Type B pancreatic cell (in vitro differentiated cells): Measurements from ENCODE around the gene LGALS9C. TPM values are rescaled to one million over a fixed set of nuclear protein-coding genes. Genes with fewer than 3 reads are reported as not detected.
"Not testable (repeated sequence)": the region's sequence is repeated elsewhere in the genome, so short reads cannot be mapped to it uniquely, and the experiment has no call there.

Source experiments
- DNase-seq: peaks from one replicate; pipeline ENCODE4 v3.0.0; 2021; ENCODE audit warnings: mixed read lengths; ENCODE audit not compliant: unreplicated experiment; ENCODE audit errors: extremely low spot score
- H3K27ac Mint-ChIP-seq: 2 replicates; pipeline ENCODE4 v1.8.0; 2021; ENCODE audit warnings: mild to moderate bottlenecking, mixed read lengths
- H3K27me3 Mint-ChIP-seq: 2 replicates; pipeline ENCODE4 v1.8.0; 2021; ENCODE audit warnings: mixed read lengths
- H3K36me3 Mint-ChIP-seq: 2 replicates; pipeline ENCODE4 v1.8.0; 2021; ENCODE audit warnings: mixed read lengths
- H3K4me1 Mint-ChIP-seq: one replicate; pipeline ENCODE4 v1.8.0; 2021; ENCODE audit warnings: mixed read lengths; ENCODE audit not compliant: unreplicated experiment
- H3K4me3 Mint-ChIP-seq: 2 replicates; pipeline ENCODE4 v1.8.0; 2021; ENCODE audit warnings: mild to moderate bottlenecking, mixed read lengths
- H3K9me3 Mint-ChIP-seq: 2 replicates; pipeline ENCODE4 v1.8.0; 2021; ENCODE audit warnings: mixed read lengths
- total RNA-seq: library from RNA; stranded (reverse); gene quantifications from 2 replicates; pipeline ENCODE4 v1.2.1, GENCODE V29; 2021; ENCODE audit warnings: low replicate concordance

Gene LGALS9C
- total RNA-seq, 1 donor from 2014 or later = 0.63 TPM

DNA sequence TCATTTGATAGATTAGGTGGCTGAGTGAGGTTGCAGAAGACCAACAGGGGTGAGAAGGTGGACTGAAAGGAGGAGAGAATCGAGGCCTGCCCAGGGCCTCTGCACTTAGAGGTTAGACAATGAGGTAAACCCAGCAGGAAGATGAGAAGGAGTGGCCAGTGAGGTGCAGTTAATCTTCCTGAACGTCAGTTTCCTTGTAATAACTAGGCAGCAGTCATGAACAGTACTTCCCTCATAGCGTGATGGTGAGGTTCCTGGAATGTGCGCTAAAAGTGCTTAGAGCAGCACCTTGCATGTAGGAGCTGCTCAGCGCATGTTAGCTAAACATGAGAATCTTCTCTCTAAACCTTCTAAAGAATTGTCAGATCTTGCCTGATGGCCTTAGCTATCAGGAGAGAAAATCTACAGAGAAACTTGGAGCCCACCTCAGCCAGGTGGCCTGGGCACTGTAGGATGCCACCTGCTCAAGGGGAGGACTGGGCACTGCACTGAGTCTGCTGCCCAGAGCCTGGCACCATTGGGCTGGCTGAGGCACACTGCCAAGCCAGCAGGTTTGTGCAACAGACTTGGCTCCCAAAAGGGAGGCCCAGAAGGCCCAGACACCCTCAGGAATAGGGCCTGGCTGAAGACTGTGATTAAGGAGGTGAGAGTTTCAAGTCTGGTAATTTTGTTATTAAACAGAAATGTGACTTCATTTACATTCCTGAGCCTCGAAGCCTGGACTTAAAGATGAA is 10.2 kb upstream of the LGALS9C start:
- not testable (repeated sequence) for H3K36me3 Mint-ChIP-seq, H3K4me1 Mint-ChIP-seq, H3K27me3 Mint-ChIP-seq, DNase-seq, H3K9me3 Mint-ChIP-seq, H3K27ac Mint-ChIP-seq, H3K4me3 Mint-ChIP-seq

DNA sequence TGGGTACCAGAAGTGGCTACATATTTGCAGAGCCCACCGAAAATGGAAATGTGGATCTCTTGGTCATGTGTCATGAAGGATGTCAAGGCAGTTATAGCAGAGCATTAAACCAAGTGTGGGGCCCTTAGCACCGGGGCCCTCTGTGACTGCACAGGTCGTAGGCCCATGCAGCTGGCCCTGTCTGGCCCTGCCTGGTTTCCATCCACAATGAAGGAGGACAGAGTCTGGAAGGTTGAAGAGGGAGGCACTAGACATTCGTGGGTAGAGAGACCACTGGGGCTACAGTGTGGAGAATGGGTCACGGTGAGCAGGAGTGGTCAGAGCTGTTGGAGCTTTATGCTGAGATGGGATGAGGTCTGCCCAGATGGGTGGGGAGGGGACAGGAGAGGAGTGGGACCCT is 9.6 kb upstream of the LGALS9C start:
- H3K4me1 Mint-ChIP-seq, H3K36me3 Mint-ChIP-seq, H3K27me3 Mint-ChIP-seq, H3K27ac Mint-ChIP-seq, DNase-seq, H3K9me3 Mint-ChIP-seq, H3K4me3 Mint-ChIP-seq: not testable (repeated sequence)

DNA sequence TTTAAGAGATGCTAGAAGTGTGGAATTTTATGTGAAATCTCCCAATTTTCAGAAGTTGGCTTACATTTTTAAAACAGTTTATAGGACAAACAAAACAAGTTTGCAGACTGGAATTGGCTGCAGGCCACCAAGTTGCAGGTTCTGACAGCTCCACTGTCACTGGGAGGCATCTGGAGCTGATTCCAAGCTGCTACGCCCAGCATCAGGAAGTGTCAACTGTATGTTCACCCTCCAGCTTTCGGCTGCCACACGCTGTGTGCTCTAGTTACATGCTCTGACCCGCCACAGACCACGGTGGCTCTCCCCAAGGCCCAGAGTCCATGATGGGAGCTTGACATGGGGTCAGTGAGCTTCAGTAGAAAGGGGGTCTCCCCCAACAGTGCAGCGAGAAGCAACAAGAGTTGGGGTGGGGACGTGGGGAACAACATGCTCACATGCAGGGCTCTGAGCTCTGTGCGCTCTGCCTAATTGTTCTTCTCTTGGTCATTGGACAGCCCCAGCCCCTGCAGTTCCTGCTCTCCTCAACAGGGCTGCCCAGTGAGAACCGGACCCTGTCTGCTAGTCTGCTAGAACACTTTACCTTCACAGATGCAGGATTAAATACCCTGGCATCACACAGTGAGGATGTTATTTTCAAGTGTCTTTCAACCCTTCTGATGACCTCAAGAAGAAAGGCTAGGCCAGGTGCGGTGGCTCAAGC is 8.0 kb upstream of the LGALS9C start:
- H3K4me1 Mint-ChIP-seq, H3K27ac Mint-ChIP-seq, DNase-seq, H3K27me3 Mint-ChIP-seq, H3K4me3 Mint-ChIP-seq, H3K9me3 Mint-ChIP-seq, H3K36me3 Mint-ChIP-seq: not testable (repeated sequence)

DNA sequence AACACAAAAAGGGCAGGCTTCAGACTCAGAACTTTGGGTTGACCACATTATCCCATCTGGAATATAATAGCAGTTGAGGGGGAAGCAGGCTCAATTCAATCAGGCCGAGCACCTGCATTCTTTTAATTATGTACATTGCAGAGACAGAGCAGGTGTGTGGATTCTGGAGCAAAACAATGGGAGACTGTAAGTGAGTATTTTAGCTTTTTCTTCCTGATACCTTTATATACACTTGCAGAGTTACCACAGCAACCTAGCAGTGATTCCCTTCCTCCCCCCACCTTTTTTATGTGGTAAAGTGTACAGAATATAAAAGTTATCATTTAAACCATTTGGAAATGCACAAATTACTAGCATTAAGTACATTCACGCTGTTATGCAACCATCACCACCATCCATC is 6.8 kb upstream of the LGALS9C start:
- H3K27me3 Mint-ChIP-seq, H3K27ac Mint-ChIP-seq, H3K4me3 Mint-ChIP-seq, H3K4me1 Mint-ChIP-seq, H3K36me3 Mint-ChIP-seq, DNase-seq, H3K9me3 Mint-ChIP-seq: not testable (repeated sequence)

DNA sequence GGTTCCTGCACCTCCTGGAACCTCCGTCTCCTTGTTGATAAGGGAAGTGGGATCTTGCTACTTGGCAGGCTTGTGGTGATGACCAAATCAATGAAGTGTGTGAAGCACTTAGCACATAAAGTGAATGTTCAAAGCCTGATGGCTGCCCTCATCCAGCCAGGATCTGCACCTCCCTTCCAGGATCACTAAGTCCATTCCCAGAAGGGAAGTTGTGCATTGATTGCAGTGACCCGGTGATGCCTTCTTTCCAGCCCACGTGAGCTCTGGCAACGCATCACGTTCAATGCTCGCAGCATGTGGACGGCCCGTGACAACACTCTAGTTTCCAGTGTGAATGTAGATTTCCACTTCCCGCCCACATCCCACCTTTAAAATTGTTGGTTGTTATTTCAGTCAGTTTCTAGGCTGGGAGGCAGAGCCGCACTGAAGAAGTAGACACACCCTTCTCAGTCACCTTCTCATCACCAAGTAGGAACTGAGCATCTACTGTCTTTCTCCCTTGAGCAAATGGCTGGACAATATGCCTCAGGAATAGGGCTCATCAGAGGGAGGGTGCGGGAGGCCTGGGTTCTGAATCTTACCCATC is 6.2 kb upstream of the LGALS9C start:
- not testable (repeated sequence) for H3K4me3 Mint-ChIP-seq, H3K9me3 Mint-ChIP-seq, H3K36me3 Mint-ChIP-seq, H3K27me3 Mint-ChIP-seq, H3K4me1 Mint-ChIP-seq, DNase-seq, H3K27ac Mint-ChIP-seq

DNA sequence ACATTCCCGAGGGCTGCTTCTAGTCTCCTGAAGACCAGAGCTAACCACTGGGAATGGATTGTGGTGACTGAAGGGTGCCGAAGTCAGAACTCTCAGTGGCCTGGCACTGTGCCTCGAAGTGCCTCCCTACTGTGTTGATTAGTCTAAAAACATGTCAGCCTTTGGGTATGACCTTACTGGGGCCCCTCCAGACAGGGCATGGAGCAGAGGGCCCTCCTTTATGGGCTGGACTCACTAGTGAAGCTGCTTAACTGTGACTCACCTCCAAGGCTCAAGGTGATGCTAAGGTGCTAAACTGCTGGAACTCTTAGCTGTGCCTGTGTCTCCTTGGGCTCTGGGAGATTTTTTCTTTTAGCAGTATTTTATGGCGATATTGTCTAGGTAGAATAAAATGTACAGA is 2.6 kb upstream of the LGALS9C start:
- H3K4me3 Mint-ChIP-seq, H3K27ac Mint-ChIP-seq, DNase-seq, H3K36me3 Mint-ChIP-seq, H3K27me3 Mint-ChIP-seq, H3K4me1 Mint-ChIP-seq, H3K9me3 Mint-ChIP-seq: not testable (repeated sequence)

DNA sequence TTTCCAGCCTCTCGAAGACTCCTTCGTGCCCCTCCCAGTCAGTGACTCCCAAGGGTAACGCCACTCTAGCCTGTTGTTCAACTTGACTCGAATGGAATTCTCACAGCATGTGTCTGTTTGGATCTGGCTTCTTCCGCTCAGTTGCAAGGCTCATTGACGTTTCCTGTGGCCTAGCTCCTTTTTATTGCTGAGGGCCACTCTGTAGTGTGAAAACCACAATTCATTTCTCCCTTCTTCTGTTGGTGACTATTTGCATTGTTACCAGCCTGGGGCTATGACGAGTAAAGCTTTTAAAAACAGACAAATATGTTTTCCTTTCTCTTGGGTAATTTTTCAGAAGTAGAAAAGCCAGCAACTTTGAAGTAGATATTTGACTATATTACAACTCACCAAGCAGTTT is 1.8 kb upstream of the LGALS9C start:
- H3K27ac Mint-ChIP-seq, H3K4me1 Mint-ChIP-seq, H3K9me3 Mint-ChIP-seq, DNase-seq, H3K4me3 Mint-ChIP-seq, H3K27me3 Mint-ChIP-seq, H3K36me3 Mint-ChIP-seq: not testable (repeated sequence)

DNA sequence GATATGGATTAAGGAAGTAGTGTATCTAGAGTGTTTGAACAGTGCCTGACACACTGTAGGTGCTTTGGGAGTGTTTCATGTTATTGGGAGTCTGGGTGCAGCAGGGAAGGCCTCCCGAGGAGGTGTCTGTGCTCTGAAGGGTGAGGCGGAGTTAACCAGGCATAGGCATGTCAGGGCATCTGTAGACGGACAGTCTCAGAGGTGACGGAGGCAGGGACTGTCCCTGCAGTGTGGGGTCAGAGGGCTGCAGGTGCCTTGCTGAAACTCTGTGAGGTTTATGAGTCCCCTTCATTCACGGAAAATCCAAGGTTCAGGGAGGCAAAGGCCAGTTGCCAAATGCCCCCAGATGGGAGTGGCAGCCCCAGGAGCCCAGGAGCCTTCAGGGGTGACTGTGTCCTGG is 778 bp downstream of the LGALS9C start:
- H3K4me1 Mint-ChIP-seq, H3K27me3 Mint-ChIP-seq, H3K36me3 Mint-ChIP-seq, H3K4me3 Mint-ChIP-seq, DNase-seq, H3K27ac Mint-ChIP-seq, H3K9me3 Mint-ChIP-seq: not testable (repeated sequence)

DNA sequence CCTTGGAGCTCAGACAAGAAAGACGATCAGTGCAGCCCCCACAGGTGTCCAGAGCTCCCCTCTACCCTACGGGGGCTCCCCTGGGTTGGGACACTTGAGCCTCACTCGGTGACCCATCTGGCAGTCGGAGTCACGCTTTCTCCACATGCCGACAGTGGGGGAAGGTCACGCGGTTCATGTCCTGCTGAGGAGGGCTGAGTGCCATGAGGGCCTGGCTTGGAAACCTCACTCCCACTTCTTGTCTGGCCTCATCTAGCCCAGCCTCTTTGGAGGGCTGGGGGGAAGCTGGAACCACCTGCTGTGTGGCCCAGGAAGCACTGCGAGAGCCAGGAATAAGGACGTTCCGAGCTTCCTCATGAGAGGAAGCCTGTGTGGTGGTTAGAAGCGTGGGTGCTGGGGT is 1.8 kb downstream of the LGALS9C start:
- H3K27me3 Mint-ChIP-seq, DNase-seq, H3K4me3 Mint-ChIP-seq, H3K4me1 Mint-ChIP-seq, H3K36me3 Mint-ChIP-seq, H3K9me3 Mint-ChIP-seq, H3K27ac Mint-ChIP-seq: not testable (repeated sequence)

DNA sequence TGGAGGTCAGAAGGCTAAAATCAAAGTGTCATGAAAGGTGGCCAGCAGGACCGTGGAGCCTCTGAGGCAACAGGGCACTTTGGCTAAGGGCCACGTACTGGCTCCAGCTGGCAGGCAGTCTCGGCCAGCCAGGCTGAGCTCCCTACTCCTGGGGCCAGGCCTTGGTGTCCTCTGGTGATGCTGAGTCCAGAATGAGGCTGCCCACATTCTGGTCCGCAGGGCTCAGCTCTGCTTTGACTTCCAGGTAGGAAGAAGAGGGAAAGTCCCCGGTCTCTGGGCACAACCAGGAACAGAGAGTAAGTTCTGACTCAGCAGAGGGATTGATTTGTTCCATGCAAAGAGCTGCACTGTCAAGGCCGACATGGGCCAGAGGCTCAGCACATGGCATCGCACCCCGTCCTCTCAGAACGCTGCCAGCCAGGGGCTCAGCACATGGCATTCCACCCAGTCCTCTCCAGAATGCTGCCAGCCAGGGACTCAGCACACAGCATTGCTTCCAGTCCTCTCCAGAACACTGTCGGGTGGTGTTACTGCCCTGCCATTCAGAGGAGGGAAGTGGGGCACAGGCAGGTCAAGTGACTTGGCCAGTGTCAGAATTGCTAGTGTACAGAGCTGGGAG is 2.5 kb downstream of the LGALS9C start:
- H3K27ac Mint-ChIP-seq, DNase-seq, H3K4me3 Mint-ChIP-seq, H3K36me3 Mint-ChIP-seq, H3K4me1 Mint-ChIP-seq, H3K27me3 Mint-ChIP-seq, H3K9me3 Mint-ChIP-seq: not testable (repeated sequence)

DNA sequence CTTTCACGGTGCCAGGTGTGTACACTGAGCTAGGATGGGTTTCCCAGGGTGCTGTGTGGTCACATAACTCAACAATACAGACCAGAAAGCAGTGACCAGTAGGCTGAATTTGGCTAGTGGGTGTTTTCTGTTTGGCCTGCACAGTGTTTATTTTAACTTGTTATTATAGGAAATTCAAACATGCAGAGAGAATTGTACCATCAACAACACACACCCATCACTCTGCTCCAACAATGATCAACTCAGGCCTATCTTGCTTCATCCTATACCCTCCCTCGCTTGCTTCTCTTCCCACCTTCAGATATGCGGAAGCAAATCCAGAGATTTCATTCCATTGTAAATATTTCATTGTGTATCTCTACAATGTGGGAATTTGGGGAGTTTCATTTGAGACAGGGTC is 5.2 kb downstream of the LGALS9C start:
- not testable (repeated sequence) for DNase-seq, H3K4me1 Mint-ChIP-seq, H3K36me3 Mint-ChIP-seq, H3K27me3 Mint-ChIP-seq, H3K4me3 Mint-ChIP-seq, H3K27ac Mint-ChIP-seq, H3K9me3 Mint-ChIP-seq

DNA sequence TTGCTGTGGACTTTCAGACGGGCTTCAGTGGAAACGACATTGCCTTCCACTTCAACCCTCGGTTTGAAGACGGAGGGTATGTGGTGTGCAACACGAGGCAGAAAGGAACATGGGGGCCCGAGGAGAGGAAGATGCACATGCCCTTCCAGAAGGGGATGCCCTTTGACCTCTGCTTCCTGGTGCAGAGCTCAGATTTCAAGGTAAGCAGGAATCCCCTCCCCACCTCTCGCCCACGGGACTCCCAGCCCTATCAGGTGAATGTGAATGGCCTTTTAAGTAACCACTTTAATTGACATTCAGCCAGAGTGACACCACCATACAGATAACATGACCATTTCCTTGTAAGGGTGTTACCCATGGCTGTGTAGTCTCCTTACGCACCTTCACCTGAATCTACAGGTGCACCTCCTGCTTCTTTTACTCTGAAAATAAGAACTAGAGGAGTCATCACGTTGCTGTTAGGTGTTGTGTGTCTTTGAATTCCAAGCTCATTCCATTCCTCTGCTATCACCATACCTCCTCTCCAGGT is 9.4 kb downstream of the LGALS9C start:
- H3K36me3 Mint-ChIP-seq, H3K9me3 Mint-ChIP-seq, H3K27me3 Mint-ChIP-seq, H3K27ac Mint-ChIP-seq, H3K4me3 Mint-ChIP-seq, H3K4me1 Mint-ChIP-seq, DNase-seq: not testable (repeated sequence)

DNA sequence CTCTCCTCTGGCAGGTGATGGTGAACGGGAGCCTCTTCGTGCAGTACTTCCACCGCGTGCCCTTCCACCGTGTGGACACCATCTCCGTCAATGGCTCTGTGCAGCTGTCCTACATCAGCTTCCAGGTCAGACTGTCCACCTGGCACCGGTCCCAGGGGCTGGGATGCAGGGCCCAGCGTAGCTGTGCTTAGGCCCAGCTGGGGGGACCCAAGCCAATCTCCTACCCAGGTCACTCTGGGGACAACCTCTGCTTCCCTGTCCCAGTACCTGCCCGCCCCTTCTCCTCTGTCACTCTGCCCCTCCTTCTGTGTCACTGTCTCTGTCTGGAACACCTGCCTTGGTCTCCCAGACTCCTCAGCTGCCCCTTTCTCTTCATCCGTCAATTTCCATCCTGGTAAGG is 11.0 kb downstream of the LGALS9C start:
- H3K4me1 Mint-ChIP-seq, H3K36me3 Mint-ChIP-seq, DNase-seq, H3K27me3 Mint-ChIP-seq, H3K27ac Mint-ChIP-seq, H3K4me3 Mint-ChIP-seq, H3K9me3 Mint-ChIP-seq: not testable (repeated sequence)

DNA sequence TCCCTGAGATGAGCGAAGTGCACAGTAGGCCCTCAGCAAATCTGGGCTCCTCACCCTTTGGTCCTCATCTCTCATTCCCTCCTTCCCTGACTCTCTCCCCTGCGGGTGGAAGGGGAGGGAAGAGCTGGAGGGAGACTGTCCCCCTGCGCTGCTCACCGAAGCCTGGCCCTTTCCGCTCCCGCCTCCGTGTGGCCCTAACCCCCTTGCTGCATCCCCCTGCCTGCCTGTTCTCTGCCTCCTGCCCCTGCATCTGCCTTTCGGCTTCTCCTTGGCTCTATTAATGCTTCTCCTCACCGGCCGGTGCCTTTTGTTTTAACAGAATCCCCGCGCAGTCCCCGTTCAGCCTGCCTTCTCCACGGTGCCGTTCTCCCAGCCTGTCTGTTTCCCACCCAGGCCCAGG is 12.0 kb downstream of the LGALS9C start:
- not testable (repeated sequence) for H3K27ac Mint-ChIP-seq, H3K36me3 Mint-ChIP-seq, H3K4me3 Mint-ChIP-seq, H3K9me3 Mint-ChIP-seq, H3K27me3 Mint-ChIP-seq, DNase-seq, H3K4me1 Mint-ChIP-seq
